HepG2 (cell line): ENCODE data around the gene AXDND1. TPM values are rescaled to one million over a fixed set of nuclear protein-coding genes. Genes with fewer than 3 reads are reported as not detected.

Experiments
- ATAC-seq: fragments of 200-7000 bp; cut with Tn5 transposase; 3 replicates; pipeline ENCODE4 v1.9.1; 2020; ENCODE audit warnings: mild to moderate bottlenecking, moderate library complexity
- BruUV-seq: library from RNA; stranded (reverse); fragments of 400-500 nt; replicated peaks from 2 replicates; lab custom pipeline; 2021; lab: Mats Ljungman, UMichigan
- CTCF ChIA-PET: fragments of 300-600 bp; formaldehyde crosslinking; extraction: SDS; loops from one replicate; lab custom pipeline; 2021; ENCODE audit warnings: low total read pairs, inconsistent platforms, low intra/inter-chr PET ratio; lab: Yijun Ruan, JAX
- POLR2A ChIA-PET: fragments of 350-600 bp; sonication (Branson Sonifier 250); formaldehyde crosslinking; loops from one replicate; lab custom pipeline; 2020; ENCODE audit warnings: antibody characterized with exemption, inconsistent platforms; lab: Yijun Ruan, JAX
- DNase-seq: peaks from one replicate; pipeline ENCODE4 v3.0.0-alpha.2; 2015; ENCODE audit warnings: low spot score
- FAIRE-seq: peaks from 3 replicates; lab custom pipeline; 2011; peaks lifted over from hg19 to GRCh38; lab: Jason Lieb, UNC
- H2AFZ ChIP-seq: one replicate; pipeline ENCODE4 v1.6.1; 2011; ENCODE audit warnings: low read length, inconsistent platforms
- H3K27ac ChIP-seq: fragments of 300-600 bp; 3 replicates; pipeline ENCODE4 v1.8.0; 2011; ENCODE audit warnings: mixed run types, mild to moderate bottlenecking, mixed read lengths, low read length, inconsistent platforms; ENCODE audit not compliant: insufficient read depth; ENCODE audit errors: extremely low read length
- H3K27me3 ChIP-seq, 2 experiments: fragments of 200-600 bp in 1 of 2; 2 replicates in 1 of 2; 3 replicates in 1 of 2; pipeline versions ENCODE4 v1.6.0 to v1.8.0; 2011; ENCODE audit warnings: low read length in 2 of 2, mild to moderate bottlenecking in 2 of 2, moderate library complexity in 2 of 2, inconsistent platforms in 1 of 2; ENCODE audit not compliant: insufficient read depth in 2 of 2, control insufficient read depth in 1 of 2
- H3K36me3 ChIP-seq, 2 experiments: fragments of 200-600 bp in 1 of 2; replicated peaks in 1 of 2; 2 replicates in 1 of 2; 3 replicates in 1 of 2; pipeline versions ENCODE4 v1.5.1 to v1.8.0; 2011; ENCODE audit warnings: low read length in 2 of 2, inconsistent platforms in 1 of 2; ENCODE audit not compliant: insufficient read depth in 2 of 2, control insufficient read depth in 1 of 2
- H3K4me1 ChIP-seq: 2 replicates; pipeline ENCODE4 v1.5.1; 2012; ENCODE audit warnings: low read length, inconsistent platforms; ENCODE audit not compliant: insufficient read depth
- H3K4me2 ChIP-seq: 2 replicates; pipeline ENCODE4 v1.6.0; 2011; ENCODE audit warnings: low read depth, low read length, inconsistent platforms
- H3K4me3 ChIP-seq, 3 experiments: fragments of 200-600 bp in 1 of 3; sonication (generic), shearing (Covaris generic) in 1 of 3; replicated peaks in 1 of 3; 2 replicates each; pipeline ENCODE4 v1.5.1; 2011 to 2016; ENCODE audit warnings: low read length in 3 of 3, inconsistent platforms in 2 of 3, low read depth in 2 of 3, mild to moderate bottlenecking in 2 of 3, control low read depth in 1 of 3, mixed read lengths in 1 of 3; ENCODE audit not compliant: insufficient read depth in 1 of 3
- H3K79me2 ChIP-seq: one replicate; pipeline ENCODE4 v1.6.1; 2011; ENCODE audit warnings: low read length, inconsistent platforms; ENCODE audit not compliant: insufficient read depth
- H3K9ac ChIP-seq: 2 replicates; pipeline ENCODE4 v1.6.0; 2011; ENCODE audit warnings: mild to moderate bottlenecking, low read depth, low read length, inconsistent platforms; ENCODE audit not compliant: insufficient read depth
- H3K9me3 ChIP-seq: 2 replicates; pipeline ENCODE4 v1.5.1; 2012; ENCODE audit warnings: mild to moderate bottlenecking, low read length
- H4K20me1 ChIP-seq: 2 replicates; pipeline ENCODE4 v1.6.0; 2011; ENCODE audit warnings: inconsistent platforms, mild to moderate bottlenecking, low read length, moderate library complexity; ENCODE audit not compliant: insufficient read depth
- ATF1 ChIP-seq: IDR thresholded peaks from 2 replicates; pipeline ENCODE4 v1.6.1; 2016; ENCODE audit warnings: mild to moderate bottlenecking, control low read depth
- GFI1 ChIP-seq: sonication (generic); formaldehyde crosslinking; IDR thresholded peaks from 2 replicates; pipeline ENCODE4 v1.5.0; 2020; ENCODE audit warnings: missing genetic modification reagents, mild to moderate bottlenecking, borderline replicate concordance
- MYNN ChIP-seq: sonication (generic); formaldehyde crosslinking; IDR thresholded peaks from 2 replicates; pipeline ENCODE4 v1.4.0; 2020; ENCODE audit warnings: mild to moderate bottlenecking, low read depth, missing genetic modification reagents
- NCOA1 ChIP-seq: sonication (generic); formaldehyde crosslinking; IDR thresholded peaks from 2 replicates; pipeline ENCODE4 v1.9.0; 2021; ENCODE audit warnings: missing genetic modification reagents
- NCOA5 ChIP-seq: sonication (generic); formaldehyde crosslinking; IDR thresholded peaks from 2 replicates; pipeline ENCODE4 v1.4.0; 2020; ENCODE audit warnings: missing genetic modification reagents
- PAF1 ChIP-seq: IDR thresholded peaks from 2 replicates; pipeline ENCODE4 v1.6.1; 2016; ENCODE audit warnings: missing genetic modification reagents, missing compliant biosample characterization
- PCBP1 ChIP-seq: fragments of 200-400 bp; formaldehyde crosslinking; IDR thresholded peaks from 2 replicates; pipeline ENCODE4 v1.6.1; 2017; ENCODE audit warnings: mild to moderate bottlenecking, low read depth, low read length, borderline replicate concordance
- RAD21 ChIP-seq: fragments of 450-650 bp; formaldehyde crosslinking; IDR thresholded peaks from 2 replicates; pipeline ENCODE4 v1.5.0; 2020; ENCODE audit warnings: mild to moderate bottlenecking
- TAF1 ChIP-seq: sonication (generic); formaldehyde crosslinking; IDR thresholded peaks from 2 replicates; pipeline ENCODE4 v1.4.0; 2020; ENCODE audit warnings: missing genetic modification reagents
- WGBS: methylation state at CpG from one replicate; pipeline ENCODE4 v1.1.6; 2017; ENCODE audit warnings: low lambda C conversion rate; 5-methylcytosine and 5-hydroxymethylcytosine counted together
- in situ Hi-C: cut with HindIII; loops from 2 replicates; pipeline ENCODE4 v1.10.0; 2017; ENCODE audit warnings: low pct_unique_long_range_greater_than_20kb; ENCODE audit not compliant: extremely low pct_ligation_motif_present
- intact Hi-C: fragments of 100-400 bp; cut with micrococcal nuclease; formaldehyde crosslinking; loops from one replicate; pipeline ENCODE4 v1.10.0; 2022; ENCODE audit not compliant: unreplicated experiment
- polyA plus RNA-seq, 8 experiments: library from polyadenylated mRNA; depleted of rRNA in 3 of 8; stranded (reverse) in 7 of 8; unstranded in 1 of 8; fragments of >200 nt; fragmentation: Illumina TruSeq in 4 of 8; extraction: Trizol in 4 of 8; gene quantifications; 2 replicates each; pipeline versions ENCODE4 v1.2.1 to v1.2.3, GENCODE V29; 2011 to 2016; ENCODE audit warnings: low read depth in 4 of 8, missing spikeins in 1 of 8, mixed read lengths in 1 of 8; ENCODE audit not compliant: insufficient read depth in 1 of 8
- total RNA-seq, 5 experiments: library from RNA; depleted of rRNA; stranded (reverse); fragments of >200 nt; fragmentation: Illumina TruSeq; extraction: Trizol; gene quantifications; 2 replicates each; pipeline ENCODE4 v1.2.3, GENCODE V29; 2016; ENCODE audit warnings: low read depth in 1 of 5
- TF ChIP-seq, protein P1 (sequence below): sonication (generic); formaldehyde crosslinking; IDR thresholded peaks from 2 replicates; pipeline ENCODE4 v1.4.0; 2020; ENCODE audit warnings: missing genetic modification reagents, low read depth, mild to moderate bottlenecking, borderline replicate concordance

AXDND1 gene
- total and polyA plus RNA-seq, 2 of the 13 experiments (the other 11 are each of a cell fraction or from before 2014, with no cell fraction given) = 0.15 to 0.40 TPM

DNA sequence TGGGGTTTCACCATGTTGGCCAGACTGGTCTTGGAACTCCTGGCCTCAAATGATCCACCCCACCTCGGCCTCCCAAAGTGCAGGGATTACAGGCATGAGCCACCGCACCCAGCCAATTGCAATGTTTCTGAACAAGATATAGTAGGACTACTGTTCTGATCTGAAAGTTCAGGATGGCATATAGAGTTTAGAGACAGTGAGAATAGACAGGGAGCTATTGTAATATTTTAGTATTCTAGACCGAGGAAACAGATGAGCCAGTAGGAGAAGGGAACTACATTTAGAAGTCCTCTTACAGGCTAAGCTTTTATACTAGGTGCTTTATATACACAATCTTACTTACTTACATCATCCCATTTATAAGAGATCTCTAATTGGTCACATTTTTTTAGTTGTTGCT lies 39.0 kb upstream of the AXDND1 start (continued):
- TF ChIP-seq NCOA5 (CRISPR knock-in tag) = no peak
- TF ChIP-seq, protein P1, sequence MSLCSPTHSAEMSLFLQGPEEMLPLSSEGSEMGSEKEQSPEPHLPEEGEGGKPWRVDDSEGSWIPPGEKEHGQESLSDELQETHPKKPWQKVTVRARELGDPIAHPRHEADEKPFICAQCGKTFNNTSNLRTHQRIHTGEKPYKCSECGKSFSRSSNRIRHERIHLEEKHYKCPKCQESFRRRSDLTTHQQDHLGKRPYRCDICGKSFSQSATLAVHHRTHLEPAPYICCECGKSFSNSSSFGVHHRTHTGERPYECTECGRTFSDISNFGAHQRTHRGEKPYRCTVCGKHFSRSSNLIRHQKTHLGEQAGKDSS (CRISPR knock-in tag) = no peak
- no peak for TF ChIP-seq NCOA1
- no peak for TF ChIP-seq PCBP1
- TF ChIP-seq TAF1 = no peak

GRCh38 chr1:179327196-179327595 lies 38.6 kb upstream of the AXDND1 start:
- peaks cover 12% of the 10 kb centered on the region for H3K9me3 ChIP-seq
- ChIA-PET CTCF (no interaction called here), POLR2A (no interaction called here)
- ATAC-seq (no peak), DNase-seq (no peak), FAIRE-seq (no peak)
- no peaks in the 10 kb centered on the region for H3K79me2 ChIP-seq
- no peaks in the 10 kb centered on the region for H4K20me1 ChIP-seq
- peaks cover 3 to 13% of the 10 kb centered on the region in 2 experiments for H3K36me3 ChIP-seq
- H3K4me2 ChIP-seq = no peak overlapping the region
- 95% methylated on average over 7 of the region's 7 CpGs for WGBS
- in situ Hi-C loops = no loop called here
- BruUV-seq = no TSS peak
- TF ChIP-seq ATF1 (CRISPR knock-in tag) = no peak
- no peak for TF ChIP-seq MYNN (CRISPR knock-in tag)
- no peak for TF ChIP-seq RAD21
- no peak for TF ChIP-seq GFI1 (CRISPR knock-in tag)
- no peak for TF ChIP-seq PAF1 (CRISPR knock-in tag)
- H3K27me3 ChIP-seq = no peaks in the 10 kb centered on the region
- peaks cover 17% of the 10 kb centered on the region for H3K4me1 ChIP-seq
- H2AFZ ChIP-seq = no peak overlapping the region
- intact Hi-C loops = no loop called here
- no peak overlapping the region for H3K4me3 ChIP-seq
- no peak overlapping the region for H3K27ac ChIP-seq
- no peak overlapping the region for H3K9ac ChIP-seq
